H9 (cell line): Measurements from ENCODE around the gene DPP10. TPM values are rescaled to one million over a fixed set of nuclear protein-coding genes. Genes with fewer than 3 reads are reported as not detected.

Source experiments
- DNase-seq: peaks from one replicate; pipeline ENCODE4 v3.0.0-alpha.2; 2017
- H2AFZ ChIP-seq: one replicate; pipeline ENCODE4 v1.6.1; 2013; ENCODE audit warnings: mild to moderate bottlenecking, low read length, control low read depth, moderate library complexity
- H2AK5ac ChIP-seq: 2 replicates; pipeline ENCODE4 v1.6.1; 2013; ENCODE audit warnings: low read length, control low read depth, mixed read lengths; ENCODE audit not compliant: insufficient read length
- H2BK120ac ChIP-seq: one replicate; pipeline ENCODE4 v1.6.1; 2013; ENCODE audit warnings: low read depth, mild to moderate bottlenecking, low read length, control low read depth, inconsistent platforms; ENCODE audit not compliant: poor library complexity, severe bottlenecking
- H2BK12ac ChIP-seq: 2 replicates; pipeline ENCODE4 v1.6.1; 2013; ENCODE audit warnings: low read length, control low read depth, mixed read lengths, low read depth; ENCODE audit not compliant: insufficient read length
- H2BK15ac ChIP-seq: 2 replicates; pipeline ENCODE4 v1.6.1; 2013; ENCODE audit warnings: low read depth, low read length, control low read depth
- H2BK20ac ChIP-seq: one replicate; pipeline ENCODE4 v1.6.1; 2013; ENCODE audit warnings: low read depth, mild to moderate bottlenecking, low read length, control low read depth, inconsistent platforms; ENCODE audit not compliant: poor library complexity, severe bottlenecking
- H2BK5ac ChIP-seq: 2 replicates; pipeline ENCODE4 v1.6.1; 2013; ENCODE audit warnings: low read length, control low read depth, mixed read lengths; ENCODE audit not compliant: insufficient read length
- H3K14ac ChIP-seq: 2 replicates; pipeline ENCODE4 v1.6.1; 2013; ENCODE audit warnings: low read length, control low read depth; ENCODE audit not compliant: insufficient read depth
- H3K18ac ChIP-seq: 2 replicates; pipeline ENCODE4 v1.6.1; 2013; ENCODE audit warnings: low read depth, mild to moderate bottlenecking, mixed read lengths, low read length, control low read depth; ENCODE audit not compliant: insufficient read length
- H3K23ac ChIP-seq: 2 replicates; pipeline ENCODE4 v1.6.1; 2013; ENCODE audit warnings: low read length, control low read depth, mixed read lengths, low read depth; ENCODE audit not compliant: insufficient read length
- H3K23me2 ChIP-seq: 2 replicates; pipeline ENCODE4 v1.6.1; 2013; ENCODE audit warnings: low read depth, mild to moderate bottlenecking, mixed read lengths, low read length, control low read depth; ENCODE audit not compliant: insufficient read length, poor library complexity, severe bottlenecking
- H3K27ac ChIP-seq: 2 replicates; pipeline ENCODE4 v1.5.1; 2013; ENCODE audit warnings: low read length, control low read depth, mixed read lengths, low read depth; ENCODE audit not compliant: insufficient read length
- H3K27me3 ChIP-seq: 2 replicates; pipeline ENCODE4 v1.6.1; 2013; ENCODE audit warnings: low read length, control low read depth, inconsistent platforms; ENCODE audit not compliant: insufficient read depth
- H3K4ac ChIP-seq: 2 replicates; pipeline ENCODE4 v1.6.1; 2013; ENCODE audit warnings: low read depth, mild to moderate bottlenecking, control low read depth, inconsistent platforms, low read length, moderate library complexity
- H3K4me1 ChIP-seq: 2 replicates; pipeline ENCODE4 v1.6.1; 2013; ENCODE audit warnings: low read length, control low read depth, inconsistent platforms; ENCODE audit not compliant: insufficient read depth
- H3K4me2 ChIP-seq: 2 replicates; pipeline ENCODE4 v1.6.1; 2013; ENCODE audit warnings: low read length, control low read depth, mixed read lengths; ENCODE audit not compliant: insufficient read length, insufficient read depth
- H3K56ac ChIP-seq: 2 replicates; pipeline ENCODE4 v1.6.1; 2013; ENCODE audit warnings: low read depth, mild to moderate bottlenecking, mixed read lengths, low read length, control low read depth; ENCODE audit not compliant: insufficient read length
- H3K79me1 ChIP-seq: 2 replicates; pipeline ENCODE4 v1.6.1; 2013; ENCODE audit warnings: low read depth, mild to moderate bottlenecking, moderate library complexity, low read length, control low read depth, inconsistent platforms; ENCODE audit not compliant: insufficient read depth, poor library complexity, severe bottlenecking
- H3K79me2 ChIP-seq: 2 replicates; pipeline ENCODE4 v1.6.1; 2013; ENCODE audit warnings: low read length, control low read depth, inconsistent platforms; ENCODE audit not compliant: insufficient read depth
- H3K9ac ChIP-seq: 2 replicates; pipeline ENCODE4 v1.6.1; 2013; ENCODE audit warnings: low read length, control low read depth, mixed read lengths; ENCODE audit not compliant: insufficient read length; ENCODE audit errors: extremely low read depth
- H3K9me3 ChIP-seq: one replicate; pipeline ENCODE4 v1.6.1; 2013; ENCODE audit warnings: low read depth, low read length, inconsistent platforms; ENCODE audit not compliant: control insufficient read depth
- H3T11ph ChIP-seq: one replicate; pipeline ENCODE4 v1.6.1; 2013; ENCODE audit warnings: mild to moderate bottlenecking, low read length, control low read depth, inconsistent platforms
- H4K20me1 ChIP-seq: one replicate; pipeline ENCODE4 v1.6.1; 2013; ENCODE audit not compliant: control insufficient read depth, insufficient read length, insufficient read depth
- H4K5ac ChIP-seq: 2 replicates; pipeline ENCODE4 v1.6.1; 2013; ENCODE audit warnings: low read depth, mild to moderate bottlenecking, mixed read lengths, low read length, control low read depth; ENCODE audit not compliant: insufficient read length
- H4K8ac ChIP-seq: replicated peaks from 2 replicates; pipeline ENCODE4 v1.6.1; 2013; ENCODE audit warnings: low read length, control low read depth, mixed read lengths, low read depth; ENCODE audit not compliant: insufficient read length
- H4K91ac ChIP-seq: 2 replicates; pipeline ENCODE4 v1.6.1; 2013; ENCODE audit warnings: low read depth, mild to moderate bottlenecking, moderate library complexity, mixed read lengths, low read length, control low read depth; ENCODE audit not compliant: insufficient read length
- H3K27ac Mint-ChIP-seq, 3 experiments: 2 replicates in 2 of 3; 3 replicates in 1 of 3; pipeline ENCODE4 v1.8.0; 2020 to 2021; ENCODE audit warnings: mixed read lengths in 3 of 3, mild to moderate bottlenecking in 1 of 3, moderate library complexity in 1 of 3
- H3K27me3 Mint-ChIP-seq: 2 replicates; pipeline ENCODE4 v1.8.0; 2021; ENCODE audit warnings: low read depth, mild to moderate bottlenecking, moderate library complexity, mixed read lengths
- H3K36me3 Mint-ChIP-seq, 3 experiments: 2 replicates in 2 of 3; 3 replicates in 1 of 3; pipeline ENCODE4 v1.8.0; 2020 to 2021; ENCODE audit warnings: low read depth in 3 of 3, mixed read lengths in 3 of 3; ENCODE audit not compliant: insufficient read depth in 1 of 3
- H3K4me1 Mint-ChIP-seq, 2 experiments: 2 replicates each; pipeline ENCODE4 v1.8.0; 2020; ENCODE audit warnings: mixed read lengths in 2 of 2
- H3K4me3 Mint-ChIP-seq, 2 experiments: 2 replicates in 1 of 2; 3 replicates in 1 of 2; pipeline ENCODE4 v1.8.0; 2020 to 2021; ENCODE audit warnings: mild to moderate bottlenecking in 2 of 2, mixed read lengths in 2 of 2, moderate library complexity in 1 of 2
- H3K9me3 Mint-ChIP-seq, 2 experiments: 2 replicates in 1 of 2; 3 replicates in 1 of 2; pipeline ENCODE4 v1.8.0; 2020; ENCODE audit warnings: mild to moderate bottlenecking in 2 of 2, mixed read lengths in 2 of 2, moderate library complexity in 1 of 2
- WGBS: extraction: QIAGEN DNeasy Blood & Tissue Kit; methylation state at CpG from one replicate; pipeline ENCODE4 v1.1.7; 2013; ENCODE audit warnings: missing lambda C conversion rate, low lambda C conversion rate, mixed read lengths; ENCODE audit not compliant: insufficient read length; ENCODE audit errors: extremely low coverage; 5-methylcytosine and 5-hydroxymethylcytosine counted together
- total RNA-seq: library from RNA; stranded (reverse); gene quantifications from 2 replicates; pipeline ENCODE4 v1.2.1, GENCODE V29; 2021
- TF ChIP-seq, protein P1 (sequence below): fragments of 200-600 bp; sonication (generic); conservative IDR thresholded peaks from 3 replicates; pipeline ENCODE4 v1.8.0; 2021; ENCODE audit warnings: antibody characterized with exemption, mild to moderate bottlenecking

Gene DPP10
- total RNA-seq, 1 experiment from 2014 or later = 11.3 TPM

DNA sequence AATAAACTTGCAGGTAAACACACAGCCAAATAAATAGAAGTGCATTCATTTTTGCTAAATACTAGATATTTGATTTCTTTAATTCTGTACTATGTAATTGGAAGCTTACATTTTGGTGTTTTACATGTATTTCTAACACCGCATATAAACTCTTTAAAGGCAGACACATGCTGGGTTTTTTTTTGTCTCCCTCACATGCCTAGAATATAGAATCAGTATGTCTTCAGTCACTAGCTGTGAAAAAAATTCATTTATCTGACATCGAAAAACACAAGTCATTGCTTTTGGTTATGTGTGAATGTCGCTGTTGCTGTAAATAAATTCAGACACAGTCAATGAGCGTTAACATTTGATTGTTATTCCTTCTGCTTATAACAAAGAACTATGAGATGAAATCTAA is 1101.0 kb downstream of the DPP10 start:
- Histone ChIP-seq H3K56ac (no peak overlapping the region), H3K4ac (no peak overlapping the region), H3T11ph (no peak overlapping the region), H3K23me2 (no peaks in the 10 kb centered on the region), H3K4me2 (no peak overlapping the region), H3K79me1 (no peaks in the 10 kb centered on the region), H3K23ac (no peak overlapping the region), H2AK5ac (no peak overlapping the region), H2BK15ac (no peak overlapping the region), H2BK20ac (no peak overlapping the region), H2BK5ac (no peak overlapping the region), H3K9me3 (no peaks in the 10 kb centered on the region), H3K18ac (no peak overlapping the region), H3K14ac (no peak overlapping the region), H2AFZ (no peak overlapping the region), H2BK12ac (no peak overlapping the region), H4K8ac (no peak overlapping the region), H4K5ac (no peak overlapping the region), H3K27ac (no peak overlapping the region), H4K20me1 (no peaks in the 10 kb centered on the region), H2BK120ac (no peak overlapping the region), H3K4me1 (peaks cover 5% of the 10 kb centered on the region; the same call in 1 of the 2 replicates), H3K9ac (no peak overlapping the region), H3K79me2 (no peaks in the 10 kb centered on the region), H4K91ac (no peak overlapping the region), H3K27me3 (no peaks in the 10 kb centered on the region)
- TF ChIP-seq, protein P1, sequence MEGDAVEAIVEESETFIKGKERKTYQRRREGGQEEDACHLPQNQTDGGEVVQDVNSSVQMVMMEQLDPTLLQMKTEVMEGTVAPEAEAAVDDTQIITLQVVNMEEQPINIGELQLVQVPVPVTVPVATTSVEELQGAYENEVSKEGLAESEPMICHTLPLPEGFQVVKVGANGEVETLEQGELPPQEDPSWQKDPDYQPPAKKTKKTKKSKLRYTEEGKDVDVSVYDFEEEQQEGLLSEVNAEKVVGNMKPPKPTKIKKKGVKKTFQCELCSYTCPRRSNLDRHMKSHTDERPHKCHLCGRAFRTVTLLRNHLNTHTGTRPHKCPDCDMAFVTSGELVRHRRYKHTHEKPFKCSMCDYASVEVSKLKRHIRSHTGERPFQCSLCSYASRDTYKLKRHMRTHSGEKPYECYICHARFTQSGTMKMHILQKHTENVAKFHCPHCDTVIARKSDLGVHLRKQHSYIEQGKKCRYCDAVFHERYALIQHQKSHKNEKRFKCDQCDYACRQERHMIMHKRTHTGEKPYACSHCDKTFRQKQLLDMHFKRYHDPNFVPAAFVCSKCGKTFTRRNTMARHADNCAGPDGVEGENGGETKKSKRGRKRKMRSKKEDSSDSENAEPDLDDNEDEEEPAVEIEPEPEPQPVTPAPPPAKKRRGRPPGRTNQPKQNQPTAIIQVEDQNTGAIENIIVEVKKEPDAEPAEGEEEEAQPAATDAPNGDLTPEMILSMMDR = no peak
- DNase-seq = no peak
- Mint-ChIP-seq H3K4me1 (peaks cover 25 to 26% of the 10 kb centered on the region in 2 experiments), H3K27ac (peak overlapping the region in 1 of 3 experiments; percentile 50; a peak in 1 of 7 replicates), H3K4me3 (no peak overlapping the region), H3K9me3 (no peaks in the 10 kb centered on the region), H3K27me3 (no peaks in the 10 kb centered on the region), H3K36me3 (no peaks in the 10 kb centered on the region)
- no CpG with 5 or more reads among the region's 4 CpGs for WGBS
